ENCODE data around the gene NAV1. TPM values are rescaled to one million over a fixed set of nuclear protein-coding genes. Genes with fewer than 3 reads are reported as not detected.

NAV1 gene
- total and polyA plus RNA-seq, 9 of the 15 experiments (the other 6 are each of a cell fraction or from before 2014, with no cell fraction given), result 0.91 to 16.8 (median 3.2) TPM

GRCh38 chr1:201552941-201553351 lies 14.0 kb downstream of the NAV1 start:
- no peak overlapping the region for H3K4me2 ChIP-seq (ENCODE audit: insufficient read depth, low read length)
- no peaks in the 10 kb centered on the region for H3K36me3 ChIP-seq (ENCODE audit: control insufficient read depth, insufficient read depth, low read length)
- no peak for DNase-seq (ENCODE audit: extremely low read depth in 1 of 4, low spot score in 3 of 4)
- H3K79me2 ChIP-seq (ENCODE audit: control insufficient read depth, insufficient read depth, low read length), result no peaks in the 10 kb centered on the region
- peaks cover 5 to 47% of the 10 kb centered on the region in 2 experiments; a peak in 4 of 5 replicates for H3K4me1 ChIP-seq (replicated peaks in 1 of 2; ENCODE audit: control insufficient read depth in 2 of 2, insufficient read depth in 2 of 2, low read length in 2 of 2)
- ChIA-PET POLR2A (interaction anchor here (1.1 to 1.3 kb wide), 2 partner anchors 9 to 154 kb away, joined by 3 read pairs; no protein-coding TSS in a partner anchor), CTCF (ENCODE audit: low intra/inter-chr PET ratio) (no interaction called here)
- FAIRE-seq, result no peak
- peak overlapping the region; percentile 66; the same call in 1 of the 2 replicates for H2AFZ ChIP-seq (ENCODE audit: low read depth, low read length)
- no peaks in the 10 kb centered on the region for H3K9me1 ChIP-seq (ENCODE audit: control insufficient read depth, insufficient read depth, low read length)
- no peak overlapping the region for H3K9ac ChIP-seq (ENCODE audit: insufficient read depth in 1 of 2, low read depth in 2 of 2, low read length in 2 of 2)
- peak overlapping the region; percentile 4; the same call in 2 of the 3 replicates for H3K27ac ChIP-seq (ENCODE audit: extremely low read depth, low read depth, low read length)
- 38% methylated on average over 5 of the region's 5 CpGs for WGBS (ENCODE audit: insufficient coverage, low coverage, missing lambda C conversion rate)
- no peak overlapping the region for H3K4me3 ChIP-seq
- in situ Hi-C loops (cut with MboI) (no loop called here), intact Hi-C loops (cut with micrococcal nuclease) (no loop called here)
- peak; percentile 15; the same call in 1 of the 3 replicates for ATAC-seq
- H3K27me3 ChIP-seq (ENCODE audit: control insufficient read depth in 2 of 2, insufficient read depth in 2 of 2, low read length in 2 of 2), result peaks cover 0 to 3% of the 10 kb centered on the region in 2 experiments; a peak in 1 of 5 replicates
- BruUV-seq (replicated peaks), result no TSS peak
- H3K9me3 ChIP-seq (replicated peaks; ENCODE audit: control insufficient read depth, insufficient read depth, low read depth, low read length), result no peaks in the 10 kb centered on the region
- TF ChIP-seq ZNF445 (CRISPR knock-in tag; IDR thresholded peaks at IDR 0.05; ENCODE audit: low read depth), result peak; percentile 10; the same call in 1 of the 2 replicates
- TF ChIP-seq KAT7 (CRISPR knock-in tag; IDR thresholded peaks at IDR 0.05; ENCODE audit: borderline replicate concordance), result 0 out of 2 replicates have a peak, but pooled peaks have one; percentile 26
- TF ChIP-seq HLTF (IDR thresholded peaks at IDR 0.05), result no peak
- TF ChIP-seq E2F3 (CRISPR knock-in tag; IDR thresholded peaks at IDR 0.05), result 0 out of 2 replicates have a peak, but pooled peaks have one; percentile 18
- no peaks in the 10 kb centered on the region for H4K20me1 ChIP-seq (replicated peaks; ENCODE audit: control insufficient read depth, insufficient read depth, low read length)

GRCh38 chr1:201553496-201554189 lies 14.7 kb downstream of the NAV1 start:
- no peak for DNase-seq (ENCODE audit: extremely low read depth in 1 of 4, low spot score in 3 of 4)
- 45% methylated on average over 8 of the region's 8 CpGs for WGBS (ENCODE audit: insufficient coverage, low coverage, missing lambda C conversion rate)
- POLR2A ChIA-PET, result interaction anchor here (0.7 to 1.3 kb wide), 3 partner anchors 10 to 582 kb away, joined by 3 read pairs; no protein-coding TSS in a partner anchor
- intact Hi-C loops (cut with micrococcal nuclease), result no loop called here
- Histone ChIP-seq H3K79me2 (ENCODE audit: control insufficient read depth, insufficient read depth, low read length) (no peaks in the 10 kb centered on the region), H3K9ac (ENCODE audit: insufficient read depth in 1 of 2, low read depth in 2 of 2, low read length in 2 of 2) (no peak overlapping the region; a peak in 1 of 4 replicates), H3K4me2 (ENCODE audit: insufficient read depth, low read length) (no peak overlapping the region), H4K20me1 (replicated peaks; ENCODE audit: control insufficient read depth, insufficient read depth, low read length) (no peaks in the 10 kb centered on the region), H3K9me3 (replicated peaks; ENCODE audit: control insufficient read depth, insufficient read depth, low read depth, low read length) (no peaks in the 10 kb centered on the region), H3K36me3 (ENCODE audit: control insufficient read depth, insufficient read depth, low read length) (no peaks in the 10 kb centered on the region), H3K4me3 (no peak overlapping the region), H2AFZ (ENCODE audit: low read depth, low read length) (peak overlapping the region; percentile 66), H3K27ac (ENCODE audit: extremely low read depth, low read depth, low read length) (peak overlapping the region; percentile 4; the same call in 1 of the 3 replicates), H3K9me1 (ENCODE audit: control insufficient read depth, insufficient read depth, low read length) (no peaks in the 10 kb centered on the region), H3K4me1 (replicated peaks in 1 of 2; ENCODE audit: control insufficient read depth in 2 of 2, insufficient read depth in 2 of 2, low read length in 2 of 2) (peaks cover 5 to 47% of the 10 kb centered on the region in 2 experiments; a peak in 4 of 5 replicates), H3K27me3 (ENCODE audit: control insufficient read depth in 2 of 2, insufficient read depth in 2 of 2, low read length in 2 of 2) (no peaks in the 10 kb centered on the region)
- CTCF ChIA-PET (ENCODE audit: low intra/inter-chr PET ratio), result no interaction called here
- no TSS peak for BruUV-seq (replicated peaks)
- in situ Hi-C loops (cut with MboI), result no loop called here
- no peak for ATAC-seq
- no peak for FAIRE-seq
- TF ChIP-seq KLF6 (CRISPR knock-in tag; IDR thresholded peaks at IDR 0.05; ENCODE audit: borderline replicate concordance) (peak; percentile 24; the same call in 1 of the 2 replicates), SMARCA5 (IDR thresholded peaks at IDR 0.05) (no peak), ESRRB (CRISPR knock-in tag; IDR thresholded peaks at IDR 0.05; ENCODE audit: borderline replicate concordance) (no peak), BACH1 (tag; IDR thresholded peaks at IDR 0.05) (no peak), ZBTB7A (IDR thresholded peaks at IDR 0.05; ENCODE audit: borderline replicate concordance, control insufficient read depth, low read depth, low read length) (no peak), SFPQ (IDR thresholded peaks at IDR 0.05; ENCODE audit: low read depth, low read length) (no peak), MTA3 (IDR thresholded peaks at IDR 0.05; ENCODE audit: borderline replicate concordance) (0 out of 2 replicates have a peak, but pooled peaks have one; percentile 51), ZNF79 (CRISPR knock-in tag; IDR thresholded peaks at IDR 0.05; ENCODE audit: low read depth) (no peak), HNRNPH1 (optimal IDR thresholded peaks at IDR 0.05; ENCODE audit: low read depth, low read length) (no peak), U2AF1 (optimal IDR thresholded peaks at IDR 0.05; ENCODE audit: low read depth, low read length) (no peak)

Measured in K562 (cell line).